Stimulated activated CD4-positive, alpha-beta T cell treated with anti-CD3 and anti-CD28 coated beads, Interleukin-2, amount 100 ng/mL, for 48 hours (primary cell): ENCODE measurements around the gene DHX29.
A peak's percentile ranks its signal among the peaks of the same experiment; 100 is the strongest.
"Not testable (repeated sequence)": the region's sequence is repeated elsewhere in the genome, so short reads cannot be mapped to it uniquely, and the experiment has no call there.

Experiments used
- DNase-seq, 2 donors: peaks; one replicate each; pipeline ENCODE4 v3.0.0-alpha.2; 2020

The DHX29 gene

GRCh38 chr5:55307383-55308253 is at the start of gene DHX29, which contains the start of gene MTREX:
TSS of gene DHX29 (minus strand) at chr5:55307694. CDS start at chr5:55307573, 121 bp downstream.
TSS of gene MTREX (plus strand) at chr5:55307989. CDS start at chr5:55308014, 25 bp downstream.
- DNase-seq = peak; percentile 78 to 80

GRCh38 chr5:55356896-55357295 is 49.4 kb upstream of the DHX29 start:
- DNase-seq = no peak

- DNase-seq = no peak
These were observed 43.3 kb upstream of the DHX29 start for GRCh38 chr5:55350754-55351153.

GRCh38 chr5:55347786-55348185 is 40.3 kb upstream of the DHX29 start:
- no peak for DNase-seq

GRCh38 chr5:55345327-55345726 is 37.8 kb upstream of the DHX29 start:
- no peak for DNase-seq

GRCh38 chr5:55344392-55344992 is 37.0 kb upstream of the DHX29 start:
- DNase-seq = peak; percentile 57 to 71

GRCh38 chr5:55343609-55344008 is 36.1 kb upstream of the DHX29 start:
- DNase-seq = no peak

- DNase-seq = no peak
These were observed 35.6 kb upstream of the DHX29 start for GRCh38 chr5:55343107-55343506.

- DNase-seq = peak; percentile 59 to 62
These were observed 31.3 kb upstream of the DHX29 start for GRCh38 chr5:55338810-55339243.

GRCh38 chr5:55338092-55338613 is 30.7 kb upstream of the DHX29 start:
- no peak for DNase-seq

GRCh38 chr5:55333811-55334210 is 26.3 kb upstream of the DHX29 start:
- no peak for DNase-seq

- no peak for DNase-seq
These were observed 25.5 kb upstream of the DHX29 start for GRCh38 chr5:55333017-55333416.

GRCh38 chr5:55331321-55331720 is 23.8 kb upstream of the DHX29 start:
- no peak for DNase-seq

GRCh38 chr5:55327281-55327680 is 19.8 kb upstream of the DHX29 start:
- DNase-seq = no peak

- DNase-seq = no peak
These were observed 18.1 kb upstream of the DHX29 start for GRCh38 chr5:55325621-55326020.

- DNase-seq = no peak
These were observed 17.4 kb upstream of the DHX29 start for GRCh38 chr5:55324815-55325418.

- DNase-seq = no peak
These were observed 16.5 kb upstream of the DHX29 start for GRCh38 chr5:55324006-55324405.

GRCh38 chr5:55320571-55320970 is 13.1 kb upstream of the DHX29 start:
- DNase-seq = no peak

GRCh38 chr5:55319491-55319890 is 12.0 kb upstream of the DHX29 start:
- no peak for DNase-seq

GRCh38 chr5:55318237-55318636 is 10.7 kb upstream of the DHX29 start:
- not testable (repeated sequence) for DNase-seq

- no peak for DNase-seq
These were observed 9.3 kb upstream of the DHX29 start for GRCh38 chr5:55316837-55317236.

- DNase-seq = no peak
These were observed 8.8 kb upstream of the DHX29 start for GRCh38 chr5:55316289-55316688.

GRCh38 chr5:55313870-55314617 is 6.5 kb upstream of the DHX29 start:
- DNase-seq = no peak
